Measurements from ENCODE around the gene C4orf33. TPM values are rescaled to one million over a fixed set of nuclear protein-coding genes. Genes with fewer than 3 reads are reported as not detected.

Gene C4orf33
- total and polyA plus RNA-seq, 9 of the 15 experiments (the other 6 are each of a cell fraction or from before 2014, with no cell fraction given): 16.7 to 42.0 (median 27.5) TPM

- TF ChIP-seq, protein P1, sequence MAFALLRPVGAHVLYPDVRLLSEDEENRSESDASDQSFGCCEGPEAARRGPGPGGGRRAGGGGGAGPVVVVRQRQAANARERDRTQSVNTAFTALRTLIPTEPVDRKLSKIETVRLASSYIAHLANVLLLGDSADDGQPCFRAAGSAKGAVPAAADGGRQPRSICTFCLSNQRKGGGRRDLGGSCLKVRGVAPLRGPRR (CRISPR knock-in tag; IDR thresholded peaks at IDR 0.05): no peak
- TF ChIP-seq, protein P2, sequence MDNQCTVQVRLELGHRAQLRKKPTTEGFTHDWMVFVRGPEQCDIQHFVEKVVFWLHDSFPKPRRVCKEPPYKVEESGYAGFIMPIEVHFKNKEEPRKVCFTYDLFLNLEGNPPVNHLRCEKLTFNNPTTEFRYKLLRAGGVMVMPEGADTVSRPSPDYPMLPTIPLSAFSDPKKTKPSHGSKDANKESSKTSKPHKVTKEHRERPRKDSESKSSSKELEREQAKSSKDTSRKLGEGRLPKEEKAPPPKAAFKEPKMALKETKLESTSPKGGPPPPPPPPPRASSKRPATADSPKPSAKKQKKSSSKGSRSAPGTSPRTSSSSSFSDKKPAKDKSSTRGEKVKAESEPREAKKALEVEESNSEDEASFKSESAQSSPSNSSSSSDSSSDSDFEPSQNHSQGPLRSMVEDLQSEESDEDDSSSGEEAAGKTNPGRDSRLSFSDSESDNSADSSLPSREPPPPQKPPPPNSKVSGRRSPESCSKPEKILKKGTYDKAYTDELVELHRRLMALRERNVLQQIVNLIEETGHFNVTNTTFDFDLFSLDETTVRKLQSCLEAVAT (IDR thresholded peaks at IDR 0.05): no peak
- TF ChIP-seq SMAD1 (IDR thresholded peaks at IDR 0.05; ENCODE audit: low read depth, low read length, partially characterized antibody) (no peak), HNRNPH1 (optimal IDR thresholded peaks at IDR 0.05; ENCODE audit: low read depth, low read length) (no peak), MAFF (IDR thresholded peaks at IDR 0.05; ENCODE audit: low read length) (no peak)
Measured at GRCh38 chr4:129152350-129152749, 56.4 kb downstream of the C4orf33 start (continued).

DNA sequence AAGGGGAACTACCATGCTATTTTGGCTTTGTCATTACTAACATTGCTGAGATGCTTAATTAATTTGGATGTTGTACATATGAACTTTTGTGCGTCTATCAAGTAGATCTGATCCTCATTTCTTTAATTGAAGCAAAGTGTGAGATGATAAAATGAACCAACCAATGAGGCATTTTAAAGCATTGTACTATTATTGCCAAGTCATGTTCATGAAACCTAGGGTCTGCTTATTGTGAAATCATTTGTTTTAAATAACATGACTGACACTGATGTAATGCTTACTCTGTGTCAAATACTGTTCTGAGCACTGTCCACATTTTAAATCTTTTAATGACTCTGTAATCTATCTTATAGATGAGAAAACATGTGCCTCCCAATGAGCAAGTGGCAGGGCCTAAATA is 57.7 kb downstream of the C4orf33 start:
- Histone ChIP-seq H3K36me3 (ENCODE audit: control insufficient read depth, insufficient read depth, low read length) (no peaks in the 10 kb centered on the region), H4K20me1 (replicated peaks; ENCODE audit: control insufficient read depth, insufficient read depth, low read length) (no peaks in the 10 kb centered on the region), H3K9ac (ENCODE audit: insufficient read depth in 1 of 2, low read depth in 2 of 2, low read length in 2 of 2) (no peak overlapping the region), H3K27me3 (ENCODE audit: control insufficient read depth in 2 of 2, insufficient read depth in 2 of 2, low read length in 2 of 2) (no peaks in the 10 kb centered on the region; a peak in 1 of 5 replicates), H3K4me3 (no peak overlapping the region), H3K27ac (ENCODE audit: extremely low read depth, low read depth, low read length) (no peak overlapping the region), H3K4me1 (replicated peaks in 1 of 2; ENCODE audit: control insufficient read depth in 2 of 2, insufficient read depth in 2 of 2, low read length in 2 of 2) (no peaks in the 10 kb centered on the region), H3K9me3 (replicated peaks; ENCODE audit: control insufficient read depth, insufficient read depth, low read depth, low read length) (no peaks in the 10 kb centered on the region), H2AFZ (ENCODE audit: low read depth, low read length) (no peak overlapping the region), H3K4me2 (ENCODE audit: insufficient read depth, low read length) (no peak overlapping the region), H3K79me2 (ENCODE audit: control insufficient read depth, insufficient read depth, low read length) (no peaks in the 10 kb centered on the region), H3K9me1 (ENCODE audit: control insufficient read depth, insufficient read depth, low read length) (no peaks in the 10 kb centered on the region)
- no TSS peak for BruUV-seq (replicated peaks)
- whole genome bisulfite sequencing (ENCODE audit: insufficient coverage, low coverage, missing lambda C conversion rate): 24% methylated on average over 1 of the region's 1 CpG
- ATAC-seq (no peak), DNase-seq (ENCODE audit: extremely low read depth in 1 of 4, low spot score in 3 of 4) (no peak), FAIRE-seq (no peak)
- in situ Hi-C loops (cut with MboI) (no loop called here), intact Hi-C loops (cut with micrococcal nuclease) (no loop called here)
- CTCF ChIA-PET (ENCODE audit: low intra/inter-chr PET ratio): no interaction called here
- POLR2A ChIA-PET: no interaction called here
- no peak for TF ChIP-seq COPS2 (conservative IDR thresholded peaks at IDR 0.05)
- TF ChIP-seq NFE2 (IDR thresholded peaks at IDR 0.05; ENCODE audit: low read depth): 0 out of 2 replicates have a peak, but pooled peaks have one; percentile 17
- TF ChIP-seq HMGN3 (IDR thresholded peaks at IDR 0.05; ENCODE audit: borderline replicate concordance, extremely low read depth, insufficient read length, low read depth, low read length): no peak
- no peak for TF ChIP-seq HNRNPH1 (optimal IDR thresholded peaks at IDR 0.05; ENCODE audit: low read depth, low read length)
- peak; percentile 73 for TF ChIP-seq CEBPB (tag; IDR thresholded peaks at IDR 0.05)
- TF ChIP-seq, protein P3, sequence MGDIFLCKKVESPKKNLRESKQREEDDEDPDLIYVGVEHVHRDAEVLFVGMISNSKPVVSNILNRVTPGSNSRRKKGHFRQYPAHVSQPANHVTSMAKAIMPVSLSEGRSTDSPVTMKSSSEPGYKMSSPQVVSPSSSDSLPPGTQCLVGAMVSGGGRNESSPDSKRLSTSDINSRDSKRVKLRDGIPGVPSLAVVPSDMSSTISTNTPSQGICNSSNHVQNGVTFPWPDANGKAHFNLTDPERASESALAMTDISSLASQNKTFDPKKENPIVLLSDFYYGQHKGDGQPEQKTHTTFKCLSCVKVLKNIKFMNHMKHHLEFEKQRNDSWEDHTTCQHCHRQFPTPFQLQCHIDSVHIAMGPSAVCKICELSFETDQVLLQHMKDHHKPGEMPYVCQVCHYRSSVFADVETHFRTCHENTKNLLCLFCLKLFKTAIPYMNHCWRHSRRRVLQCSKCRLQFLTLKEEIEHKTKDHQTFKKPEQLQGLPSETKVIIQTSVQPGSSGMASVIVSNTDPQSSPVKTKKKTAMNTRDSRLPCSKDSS (IDR thresholded peaks at IDR 0.05; ENCODE audit: low read depth, partially characterized antibody): no peak
- no peak for TF ChIP-seq BCL6 (CRISPR knock-in tag; IDR thresholded peaks at IDR 0.05)
- TF ChIP-seq SNIP1 (IDR thresholded peaks at IDR 0.05; ENCODE audit: low read depth): no peak
- peak; percentile 55 for TF ChIP-seq MAFG (tag; conservative IDR thresholded peaks at IDR 0.05)
- TF ChIP-seq ZNF316 (IDR thresholded peaks at IDR 0.05): peak; percentile 36
- no peak for TF ChIP-seq ZNF507 (tag; conservative IDR thresholded peaks at IDR 0.05)
- no peak for TF ChIP-seq FUS (optimal IDR thresholded peaks at IDR 0.05; ENCODE audit: low read depth, low read length)
- no peak for TF ChIP-seq MEIS2 (IDR thresholded peaks at IDR 0.05; ENCODE audit: partially characterized antibody)
- no peak for TF ChIP-seq POU5F1 (IDR thresholded peaks at IDR 0.05; ENCODE audit: borderline replicate concordance, low read depth, low read length, partially characterized antibody)

Measured in K562 (cell line).